Placental epithelial cell (primary cell): Measurements from ENCODE around the gene FAM162B. TPM values are rescaled to one million over a fixed set of nuclear protein-coding genes. Genes with fewer than 3 reads are reported as not detected.

Experiments used
- total RNA-seq: library from RNA; depleted of rRNA; stranded (reverse); fragments of >200 nt; gene quantifications from 2 replicates; pipeline ENCODE4 v1.2.3, GENCODE V29; 2012

The FAM162B gene
- total RNA-seq: not detected in 2 replicates

GRCh38 chr6:116764961-116765841, at the start of gene FAM162B:
TSS of gene FAM162B (minus strand) at chr6:116765719. CDS start at chr6:116765576, 143 bp downstream.

Other genes with a start within 250 kb of the FAM162B start
- not detected in 2 replicates for gene TRAPPC3L, start 220.0 kb downstream of the FAM162B start, total RNA-seq
- gene CALHM4, start 212.0 kb downstream of the FAM162B start, total RNA-seq: not detected in 2 replicates
- gene RWDD1, start 194.2 kb downstream of the FAM162B start, total RNA-seq: 22.4 and 32.5 TPM in 2 replicates
- under 0.01 and 0.22 TPM in 2 replicates for gene RSPH4A, start 149.2 kb downstream of the FAM162B start, total RNA-seq
- gene ZUP1, start 97.0 kb downstream of the FAM162B start, total RNA-seq: 10.6 and 12.0 TPM in 2 replicates
- 2.7 and 5.4 TPM in 2 replicates for gene KPNA5, start 84.5 kb downstream of the FAM162B start, total RNA-seq
- not detected in 2 replicates for gene GPRC6A, start 63.4 kb upstream of the FAM162B start, total RNA-seq
- gene RFX6, start 111.5 kb upstream of the FAM162B start, total RNA-seq: not detected in 2 replicates